Activated CD8-positive, alpha-beta memory T cell treated with anti-CD3 and anti-CD28 coated beads, Interleukin-2, amount 50 U/mL, for 1 hour (primary cell): ENCODE data around the gene TMEM139.
A peak's percentile ranks its signal among the peaks of the same experiment; 100 is the strongest.

Experiments used
- DNase-seq: peaks from one replicate; pipeline ENCODE4 v3.0.0-alpha.2; 2020; ENCODE audit errors: extremely low read depth

TMEM139 gene

GRCh38 chr7:143284591-143285469 is at the start of gene TMEM139:
TMEM139 (plus strand) TSS chr7:143284958; CDS start chr7:143285958, 1,000 bp downstream.
- no peak for DNase-seq

- DNase-seq = no peak
Measured at GRCh38 chr7:143235561-143235960, 49.2 kb upstream of the TMEM139 start.

GRCh38 chr7:143236408-143236990 is 48.3 kb upstream of the TMEM139 start:
- DNase-seq = no peak

- DNase-seq = no peak
Measured at GRCh38 chr7:143237366-143237765, 47.4 kb upstream of the TMEM139 start.

- DNase-seq = no peak
Measured at GRCh38 chr7:143238289-143238980, 46.3 kb upstream of the TMEM139 start.

GRCh38 chr7:143239813-143240212 is 44.9 kb upstream of the TMEM139 start:
- no peak for DNase-seq

- peak; percentile 45 for DNase-seq
Measured at GRCh38 chr7:143240291-143241168, 44.2 kb upstream of the TMEM139 start.

GRCh38 chr7:143242306-143242705 is 42.5 kb upstream of the TMEM139 start:
- DNase-seq = no peak

- no peak for DNase-seq
Measured at GRCh38 chr7:143243111-143243510, 41.6 kb upstream of the TMEM139 start.

- no peak for DNase-seq
Measured at GRCh38 chr7:143243614-143244013, 41.1 kb upstream of the TMEM139 start.

- DNase-seq = no peak
Measured at GRCh38 chr7:143244321-143244720, 40.4 kb upstream of the TMEM139 start.

- DNase-seq = no peak
Measured at GRCh38 chr7:143245123-143245522, 39.6 kb upstream of the TMEM139 start.

- no peak for DNase-seq
Measured at GRCh38 chr7:143247372-143247771, 37.4 kb upstream of the TMEM139 start.

GRCh38 chr7:143248761-143249354 is 35.9 kb upstream of the TMEM139 start:
- DNase-seq = no peak

- no peak for DNase-seq
Measured at GRCh38 chr7:143250199-143250598, 34.6 kb upstream of the TMEM139 start.

GRCh38 chr7:143250822-143251221 is 33.9 kb upstream of the TMEM139 start:
- no peak for DNase-seq

GRCh38 chr7:143252006-143252405 is 32.8 kb upstream of the TMEM139 start:
- DNase-seq = no peak

GRCh38 chr7:143255564-143255963 is 29.2 kb upstream of the TMEM139 start:
- DNase-seq = no peak

- no peak for DNase-seq
Measured at GRCh38 chr7:143256325-143256724, 28.4 kb upstream of the TMEM139 start.

- DNase-seq = no peak
Measured at GRCh38 chr7:143256932-143257331, 27.8 kb upstream of the TMEM139 start.

GRCh38 chr7:143257501-143257900 is 27.3 kb upstream of the TMEM139 start:
- no peak for DNase-seq
